Measurements from ENCODE around the gene SPACA1.

The SPACA1 gene

DNA sequence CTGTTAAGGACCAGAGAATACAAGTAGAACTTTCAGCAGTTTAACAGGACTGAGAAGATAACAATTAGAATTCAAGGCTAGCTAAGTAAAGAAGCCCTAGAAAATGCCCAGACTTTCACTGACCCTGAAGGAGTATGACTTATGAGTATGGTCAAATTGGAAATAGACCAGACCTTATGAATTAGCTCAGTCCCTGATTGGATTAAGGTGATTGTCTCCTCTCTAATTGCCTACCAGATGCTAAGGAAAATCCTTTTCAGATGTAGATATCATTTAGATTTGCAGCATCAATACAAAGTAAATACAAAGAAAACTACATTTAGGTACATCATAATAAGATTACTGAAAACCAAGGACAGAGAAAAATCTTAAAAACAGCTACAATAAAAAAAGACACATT is 59.6 kb downstream of the SPACA1 start:
- DNase-seq, result no peak

DNA sequence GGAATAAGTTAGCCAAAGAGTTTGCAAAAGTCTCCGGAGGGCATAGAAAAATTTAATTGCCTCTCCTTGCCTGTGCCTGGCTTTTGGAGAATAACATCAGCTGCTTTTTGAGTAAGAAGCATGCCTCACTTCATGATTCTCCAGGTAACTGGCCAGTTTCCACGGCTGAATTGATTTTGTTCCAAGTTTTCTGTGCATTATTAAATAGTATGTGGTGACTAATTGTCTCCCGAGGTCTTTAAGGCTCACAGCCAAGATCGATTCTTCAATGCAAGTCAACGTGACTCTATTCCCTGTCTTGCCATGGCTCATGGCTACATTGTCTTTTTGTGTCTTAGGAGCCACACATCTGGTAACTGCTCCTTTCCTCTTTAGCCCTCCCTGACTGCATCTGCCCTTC is 64.3 kb downstream of the SPACA1 start:
- no peak for DNase-seq

DNA sequence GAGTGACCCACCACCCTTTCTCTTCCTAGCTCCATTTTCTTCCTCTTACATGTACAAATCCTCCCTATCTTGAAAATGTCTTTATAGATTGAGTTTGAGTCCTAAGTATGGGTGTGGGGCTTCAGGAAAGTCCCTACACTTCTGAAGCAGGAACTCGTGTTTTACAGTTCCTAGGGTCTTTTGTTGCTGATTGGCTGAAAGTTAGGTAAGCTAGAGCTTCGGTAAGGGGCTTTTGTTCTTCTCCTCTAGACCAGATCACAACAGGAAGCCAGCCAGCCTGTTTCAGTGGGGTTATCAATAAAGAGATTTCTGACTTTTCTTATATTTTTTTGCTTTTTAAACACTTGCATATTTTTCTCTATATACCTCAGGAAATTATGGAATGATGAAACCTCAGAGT is 67.2 kb downstream of the SPACA1 start:
- DNase-seq, result no peak

DNA sequence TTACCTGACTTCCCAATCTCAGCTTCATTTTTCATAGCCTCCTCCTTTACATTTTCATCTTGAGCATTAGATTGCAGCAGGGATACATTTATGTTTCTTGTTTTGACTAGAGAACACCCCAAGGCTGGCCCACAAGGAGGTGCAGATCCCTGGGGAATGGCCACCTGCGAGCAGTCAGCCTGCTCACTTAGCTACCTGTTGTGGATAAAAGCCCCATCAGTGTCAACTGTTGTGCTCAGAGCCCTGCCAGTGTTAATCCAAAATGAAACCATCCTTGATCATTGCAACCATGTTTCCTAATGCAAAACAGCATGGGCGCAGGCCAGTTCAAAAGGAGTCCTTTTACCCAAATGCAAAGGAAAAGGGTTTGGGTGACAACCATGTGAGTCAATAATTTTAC is 67.7 kb downstream of the SPACA1 start:
- DNase-seq, result no peak

DNA sequence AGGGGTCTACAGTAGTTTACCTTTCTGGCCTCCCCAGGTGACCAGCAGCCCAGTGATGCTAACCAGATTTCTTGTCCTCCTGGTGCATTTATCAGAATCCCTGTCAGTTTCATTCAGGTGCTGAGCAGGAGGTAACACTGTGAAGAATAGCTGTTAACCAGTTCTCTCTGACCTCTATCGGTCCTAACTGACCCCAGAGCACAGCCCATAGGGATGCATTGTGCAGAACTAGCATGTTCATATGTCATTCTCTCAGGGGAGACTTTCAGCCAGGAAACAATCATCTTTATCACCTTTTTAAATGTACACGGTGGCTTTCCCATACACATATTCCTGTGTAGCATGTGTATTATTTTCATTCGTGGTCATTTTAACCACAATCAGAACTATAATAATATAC is 68.6 kb downstream of the SPACA1 start:
- no peak for DNase-seq

All from right forelimb (tissue), 1 donor.